Activated naive CD4-positive, alpha-beta T cell treated with anti-CD3 and anti-CD28 coated beads, Interleukin-2, amount 10 ng/mL, durations not matched to agents 5 hours and 36 hours (primary cell): ENCODE data around the gene KDM4B. TPM values are rescaled to one million over a fixed set of nuclear protein-coding genes. Genes with fewer than 3 reads are reported as not detected.

Experiments
- microRNA-seq: library from miRNA; unstranded; fragments of <30 nt; microRNA quantifications from one replicate; pipeline ENCODE4 v1.2.0, GENCODE V29; 2022; ENCODE audit warnings: borderline microRNAs expressed, borderline replicate concordance
- total RNA-seq, 2 experiments: library from RNA; stranded (reverse); gene quantifications; one replicate each; pipeline ENCODE4 v1.2.3, GENCODE V29; 2021

Gene KDM4B
- total RNA-seq: 10 to 100 TPM; 52.1 to 53.0 TPM

DNA sequence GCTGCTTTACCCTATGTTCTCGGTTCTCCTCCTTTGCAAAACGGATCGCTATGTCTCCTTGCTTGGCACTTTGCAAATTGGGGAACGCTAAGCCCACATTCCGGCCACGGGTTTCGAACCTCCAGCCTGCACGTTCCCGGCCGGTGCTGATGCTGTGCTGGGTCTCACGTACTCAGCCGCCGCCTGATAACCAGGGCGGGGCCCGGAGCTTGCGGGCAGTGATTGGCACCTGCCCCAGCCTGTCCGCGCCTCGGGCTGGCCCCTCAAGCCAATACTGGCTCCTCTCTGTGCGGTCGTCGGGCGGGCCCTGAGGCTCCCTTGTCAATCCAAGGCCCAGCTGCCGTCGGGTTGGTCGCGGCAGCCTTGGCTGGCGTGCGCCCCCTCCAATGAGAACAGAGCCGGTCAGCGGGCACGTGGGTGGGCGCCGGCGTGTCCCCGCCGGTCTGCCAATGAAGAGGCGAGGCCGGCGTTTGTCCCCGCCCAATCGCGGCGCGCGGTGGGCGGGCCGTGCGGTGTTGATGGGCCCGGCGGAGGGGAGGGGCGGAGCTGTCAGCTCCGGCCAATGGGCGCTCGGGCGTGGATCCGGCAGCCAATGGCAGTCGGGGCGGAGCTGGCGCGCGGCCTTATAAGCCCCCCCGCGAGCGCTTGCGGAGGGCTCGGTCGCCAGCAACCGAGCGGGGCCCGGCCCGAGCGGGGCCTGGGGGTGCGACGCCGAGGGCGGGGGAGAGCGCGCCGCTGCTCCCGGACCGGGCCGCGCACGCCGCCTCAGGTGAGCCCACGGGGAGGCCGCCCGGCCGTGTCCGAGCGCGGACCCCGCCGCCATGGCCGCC is at the start of gene KDM4B:
Gene KDM4B, plus strand, starts transcription at position 652 of the 830 bp plus-strand sequence. CDS start 63,778 bp downstream, outside the sequence.

Small RNA genes lying within 50 kb of the gene (microRNA-seq; reads per million reads assigned to microRNA genes)
- not detected for gene MIR4747

Other genes starting within 250 kb of the KDM4B start
- 10 to 100 TPM; 75.5 to 75.9 TPM for gene DPP9, start 245.3 kb upstream of the KDM4B start, total RNA-seq
- 10 to 100 TPM; 10.9 to 11.4 TPM for gene FEM1A, start 177.4 kb upstream of the KDM4B start, total RNA-seq
- 10 to 100 TPM; 17.4 to 18.6 TPM for gene TICAM1, start 137.4 kb upstream of the KDM4B start, total RNA-seq
- gene PLIN3, start 101.4 kb upstream of the KDM4B start, total RNA-seq: 10 to 100 TPM; 23.7 to 23.8 TPM
- 1 to 10 TPM; 3.1 to 4.0 TPM for gene ARRDC5, start 66.2 kb upstream of the KDM4B start, total RNA-seq
- 10 to 100 TPM; 83.9 to 85.6 TPM for gene UHRF1, start 59.6 kb upstream of the KDM4B start, total RNA-seq